ENCODE results near the gene SCTR.

The SCTR gene

GRCh38 chr2:119485336-119486110 is 38.8 kb downstream of the SCTR start:
- no peak overlapping the region for H3K4me3 ChIP-seq (ENCODE audit: low read depth, low read length)
- DNase-seq (ENCODE audit: low read depth) = no peak
- TF ChIP-seq, protein P1, sequence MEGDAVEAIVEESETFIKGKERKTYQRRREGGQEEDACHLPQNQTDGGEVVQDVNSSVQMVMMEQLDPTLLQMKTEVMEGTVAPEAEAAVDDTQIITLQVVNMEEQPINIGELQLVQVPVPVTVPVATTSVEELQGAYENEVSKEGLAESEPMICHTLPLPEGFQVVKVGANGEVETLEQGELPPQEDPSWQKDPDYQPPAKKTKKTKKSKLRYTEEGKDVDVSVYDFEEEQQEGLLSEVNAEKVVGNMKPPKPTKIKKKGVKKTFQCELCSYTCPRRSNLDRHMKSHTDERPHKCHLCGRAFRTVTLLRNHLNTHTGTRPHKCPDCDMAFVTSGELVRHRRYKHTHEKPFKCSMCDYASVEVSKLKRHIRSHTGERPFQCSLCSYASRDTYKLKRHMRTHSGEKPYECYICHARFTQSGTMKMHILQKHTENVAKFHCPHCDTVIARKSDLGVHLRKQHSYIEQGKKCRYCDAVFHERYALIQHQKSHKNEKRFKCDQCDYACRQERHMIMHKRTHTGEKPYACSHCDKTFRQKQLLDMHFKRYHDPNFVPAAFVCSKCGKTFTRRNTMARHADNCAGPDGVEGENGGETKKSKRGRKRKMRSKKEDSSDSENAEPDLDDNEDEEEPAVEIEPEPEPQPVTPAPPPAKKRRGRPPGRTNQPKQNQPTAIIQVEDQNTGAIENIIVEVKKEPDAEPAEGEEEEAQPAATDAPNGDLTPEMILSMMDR (conservative IDR thresholded peaks at IDR 0.05; ENCODE audit: low read depth, low read length) = no peak

DNA sequence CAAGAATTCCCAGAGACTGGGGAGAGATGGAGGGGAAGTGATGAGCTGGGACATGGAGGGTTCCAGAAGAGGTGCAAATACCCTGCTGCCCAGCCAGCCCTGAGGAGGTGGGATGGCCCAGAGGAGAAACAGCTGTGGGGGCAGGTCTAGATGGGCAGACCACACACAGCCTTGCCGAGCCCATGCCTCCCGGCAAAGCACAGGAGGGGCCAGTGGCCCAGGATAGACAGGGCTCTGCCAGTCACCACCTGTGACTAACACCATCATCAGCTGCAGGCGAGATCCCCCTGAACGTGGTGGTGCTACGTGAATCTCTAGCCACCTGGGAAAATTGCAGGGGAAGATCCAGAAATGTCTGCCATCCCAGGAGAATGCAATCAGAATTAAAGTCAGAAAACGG is 39.4 kb downstream of the SCTR start:
- no peak for DNase-seq (ENCODE audit: low read depth)
- TF ChIP-seq, protein P1 (conservative IDR thresholded peaks at IDR 0.05; ENCODE audit: low read depth, low read length) = no peak
- H3K4me3 ChIP-seq (ENCODE audit: low read depth, low read length) = no peak overlapping the region

DNA sequence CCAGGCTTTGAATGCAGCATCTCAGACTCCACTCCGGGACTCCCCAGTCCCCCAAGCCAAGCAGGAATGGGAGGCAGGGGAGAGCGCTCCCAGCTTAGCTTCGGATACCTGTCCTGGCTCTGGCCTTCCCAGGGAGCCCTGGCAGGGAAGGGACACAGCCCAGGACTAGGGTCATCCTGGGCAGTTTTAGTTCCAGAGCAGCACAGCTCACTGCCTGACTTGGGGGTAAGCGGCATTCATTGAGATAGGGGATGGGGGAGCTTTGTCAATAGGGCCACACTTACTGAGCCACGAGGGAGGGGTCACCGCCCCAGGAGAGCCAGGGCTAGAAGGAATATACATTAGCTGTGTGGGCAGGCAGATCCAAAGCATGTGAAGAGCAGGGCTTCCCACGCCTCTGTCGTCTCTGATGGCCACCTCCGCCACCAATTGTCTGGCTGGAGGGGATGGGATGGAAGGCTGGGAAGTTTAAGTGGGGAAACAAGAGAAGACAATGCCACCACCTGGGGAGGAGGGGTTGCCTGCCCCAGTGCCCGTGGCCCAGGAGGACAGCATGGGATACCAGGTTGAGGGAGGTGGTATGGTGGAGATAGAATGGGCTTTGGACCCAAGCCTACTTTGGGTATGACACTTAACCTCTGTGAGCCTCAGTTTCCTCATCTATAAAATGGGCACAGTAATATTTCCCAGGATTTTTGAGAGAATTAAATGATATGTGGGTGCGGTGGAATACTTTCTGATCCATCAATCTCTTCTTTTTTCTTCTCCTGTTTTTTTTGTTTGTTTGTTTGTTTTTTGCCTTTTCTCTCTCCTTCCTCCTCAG is 40.2 kb downstream of the SCTR start:
- TF ChIP-seq, protein P1 (conservative IDR thresholded peaks at IDR 0.05; ENCODE audit: low read depth, low read length) = no peak
- no peak overlapping the region for H3K4me3 ChIP-seq (ENCODE audit: low read depth, low read length)
- DNase-seq (ENCODE audit: low read depth) = no peak

DNA sequence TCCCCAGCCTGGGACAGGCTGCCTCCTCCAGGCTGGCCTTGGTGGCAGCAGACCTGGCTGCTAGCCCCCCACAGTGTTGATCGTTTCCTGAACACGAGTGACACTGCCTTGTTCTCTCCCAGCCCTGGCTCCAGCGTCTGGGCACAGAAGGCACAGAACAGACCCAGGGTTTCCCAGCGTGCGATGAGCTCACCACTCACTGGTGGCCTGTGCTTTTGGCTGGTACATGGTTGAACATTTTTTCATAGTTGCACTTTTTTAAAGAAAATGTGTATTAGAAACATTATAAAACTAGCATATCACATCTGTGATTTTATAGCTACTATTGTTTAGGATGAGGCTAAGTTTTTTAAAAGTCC is 40.9 kb downstream of the SCTR start:
- TF ChIP-seq, protein P1 (conservative IDR thresholded peaks at IDR 0.05; ENCODE audit: low read depth, low read length) = no peak
- DNase-seq (ENCODE audit: low read depth) = no peak
- no peak overlapping the region for H3K4me3 ChIP-seq (ENCODE audit: low read depth, low read length)

GRCh38 chr2:119482481-119483394 is 41.5 kb downstream of the SCTR start:
- DNase-seq (ENCODE audit: low read depth) = no peak
- no peak overlapping the region for H3K4me3 ChIP-seq (ENCODE audit: low read depth, low read length)
- TF ChIP-seq, protein P1 (conservative IDR thresholded peaks at IDR 0.05; ENCODE audit: low read depth, low read length) = no peak

DNA sequence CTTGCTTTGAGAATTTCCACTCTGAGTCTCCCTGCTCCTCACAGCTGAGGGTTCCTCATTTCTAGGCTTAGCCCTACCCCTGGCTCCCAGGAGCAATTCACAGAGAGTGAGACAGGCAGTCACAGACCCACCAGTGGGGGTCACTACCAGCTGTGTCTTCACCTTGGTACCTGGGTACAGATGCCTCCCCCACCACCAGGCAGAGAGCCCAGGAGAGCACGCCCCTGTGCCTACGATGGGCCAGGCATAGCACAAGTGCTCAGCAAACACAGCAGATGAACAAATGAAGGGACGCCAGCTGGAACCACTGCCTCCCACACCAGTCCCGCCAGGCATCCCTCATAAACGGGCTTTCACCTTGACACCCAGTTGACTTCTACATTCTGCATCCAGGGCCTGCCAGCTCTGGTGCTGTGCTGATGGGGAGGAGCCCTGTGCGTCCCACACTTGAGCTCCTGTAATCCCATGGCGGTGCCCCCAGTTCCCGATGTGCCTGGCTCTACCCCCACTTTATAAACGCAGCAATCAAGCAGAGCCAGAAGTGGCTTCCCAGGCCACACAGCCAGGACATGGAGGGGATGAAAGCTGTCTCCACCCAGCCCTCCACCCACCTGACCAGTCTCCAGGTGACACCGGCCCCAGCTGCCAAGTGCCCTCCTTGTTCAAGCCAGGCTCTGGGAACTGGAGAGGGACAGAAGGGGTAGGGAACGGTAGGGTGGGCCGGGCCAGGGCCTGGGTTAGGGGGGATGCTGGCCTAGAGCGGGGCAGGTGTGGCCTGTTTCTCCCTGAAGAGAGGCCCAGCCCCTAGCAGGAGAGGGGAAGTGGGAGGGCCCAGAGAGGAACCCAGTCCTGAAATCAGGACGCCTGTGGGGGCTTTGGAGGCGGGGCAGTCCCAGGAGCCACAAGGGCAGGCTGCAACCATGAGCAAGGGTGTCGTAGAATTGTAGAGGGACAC is 42.5 kb downstream of the SCTR start:
- TF ChIP-seq, protein P1 (conservative IDR thresholded peaks at IDR 0.05; ENCODE audit: low read depth, low read length) = no peak
- no peak for DNase-seq (ENCODE audit: low read depth)
- no peak overlapping the region for H3K4me3 ChIP-seq (ENCODE audit: low read depth, low read length)
